Activated CD8-positive, alpha-beta memory T cell treated with anti-CD3 and anti-CD28 coated beads, Interleukin-2, amount 50 U/mL, for 1 hour (primary cell): ENCODE measurements around the gene STMP1.

Experiments used
- DNase-seq: peaks from one replicate; pipeline ENCODE4 v3.0.0-alpha.2; 2020; ENCODE audit errors: extremely low read depth

Gene STMP1

GRCh38 chr7:135718794-135719437 lies 56.6 kb downstream of the STMP1 start:
- no peak for DNase-seq

GRCh38 chr7:135719688-135720087 lies 57.4 kb downstream of the STMP1 start:
- DNase-seq, result no peak

GRCh38 chr7:135721198-135721820 lies 59.0 kb downstream of the STMP1 start:
- DNase-seq, result no peak

- no peak for DNase-seq
These were observed 61.1 kb downstream of the STMP1 start for GRCh38 chr7:135723411-135723810.
